Stimulated activated CD8-positive, alpha-beta memory T cell treated with anti-CD3 and anti-CD28 coated beads, Interleukin-7, amount 100 ng/mL, for 1 hour (primary cell): ENCODE results near the gene COL15A1.
"Not testable (repeated sequence)": the region's sequence is repeated elsewhere in the genome, so short reads cannot be mapped to it uniquely, and the experiment has no call there.

Experiments used
- DNase-seq, 2 donors: peaks; one replicate each; pipeline ENCODE4 v3.0.0-alpha.2; 2020; ENCODE audit warnings: low read depth in 2 of 2

Gene COL15A1

DNA sequence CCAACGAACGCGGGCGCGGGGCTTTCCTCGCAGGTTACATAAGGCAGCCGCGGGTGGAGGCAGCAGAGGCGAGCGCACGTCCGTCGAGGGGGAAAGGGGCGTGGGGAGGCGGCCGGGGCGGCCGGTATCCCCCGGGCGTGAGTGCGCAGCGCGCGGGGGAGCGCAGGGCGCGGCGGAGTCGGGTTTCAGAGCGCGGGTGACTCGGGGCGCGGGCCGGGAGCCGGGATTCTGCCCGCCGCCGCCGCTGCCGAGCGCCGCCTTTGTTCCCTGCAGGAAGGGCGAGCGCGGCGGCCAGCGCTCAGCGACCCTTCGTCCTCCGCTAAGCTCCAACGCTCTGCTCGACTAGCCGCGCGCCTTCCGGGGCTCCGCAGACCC is at the start of gene COL15A1:
Gene COL15A1, plus strand, starts transcription at position 226 of the 375 bp plus-strand sequence. CDS start 155 bp downstream, outside the sequence.
- no peak for DNase-seq

DNA sequence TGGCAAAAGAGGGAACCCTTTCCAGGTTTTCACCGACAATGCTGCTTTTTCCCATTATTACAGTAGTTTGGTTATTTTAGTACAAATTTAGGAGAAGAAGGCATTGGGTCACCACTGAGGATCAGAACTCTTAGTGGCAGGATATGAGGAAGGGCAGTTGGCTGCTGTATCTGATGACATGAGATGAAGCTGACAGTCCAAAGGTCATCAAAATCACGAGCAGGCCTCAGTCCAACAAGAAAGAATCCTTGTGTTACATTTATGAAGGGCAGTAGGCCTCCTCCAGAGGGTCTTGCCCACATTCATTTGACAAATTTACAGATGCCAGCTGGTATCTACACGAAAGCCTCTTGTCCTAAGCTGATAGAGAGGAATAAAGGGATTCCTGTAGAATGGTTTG is 49.5 kb upstream of the COL15A1 start:
- DNase-seq = no peak

DNA sequence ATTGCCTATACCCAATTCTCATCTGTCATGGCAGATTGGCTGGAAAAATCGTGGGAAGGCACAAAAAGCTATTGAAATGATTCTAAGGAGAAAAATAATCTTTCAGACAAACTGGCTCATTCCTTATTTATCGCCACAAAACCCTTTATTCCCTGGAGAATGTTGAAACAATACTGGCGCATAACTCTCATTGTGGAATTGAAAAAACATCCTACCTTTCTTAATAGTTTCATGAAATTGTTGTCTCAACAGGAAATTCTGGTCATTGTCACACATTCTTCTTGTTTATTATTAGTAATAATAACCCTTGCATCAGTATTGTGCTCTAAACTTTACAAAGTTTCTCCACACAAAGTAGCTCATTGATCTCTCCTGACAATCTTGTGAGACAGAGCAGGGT is 48.9 kb upstream of the COL15A1 start:
- no peak for DNase-seq

DNA sequence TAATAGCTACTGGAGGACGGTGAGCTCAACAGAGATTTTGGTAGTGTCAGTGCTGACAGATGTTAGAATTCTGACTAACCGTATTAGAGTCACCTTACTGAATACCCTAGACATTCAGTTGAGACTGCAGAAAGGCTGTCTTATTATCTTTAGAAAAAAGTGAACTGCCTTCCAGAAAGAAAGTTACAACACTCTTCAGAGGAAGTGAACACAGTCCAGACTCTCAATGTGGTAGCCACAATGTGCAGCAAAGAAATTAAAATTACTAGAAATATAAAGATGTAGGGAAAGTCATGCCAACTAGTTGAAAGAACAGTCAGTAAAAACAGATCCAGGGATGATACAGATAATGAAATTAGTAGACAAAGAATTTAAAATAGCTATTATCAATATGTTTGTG is 47.1 kb upstream of the COL15A1 start:
- DNase-seq = no peak

DNA sequence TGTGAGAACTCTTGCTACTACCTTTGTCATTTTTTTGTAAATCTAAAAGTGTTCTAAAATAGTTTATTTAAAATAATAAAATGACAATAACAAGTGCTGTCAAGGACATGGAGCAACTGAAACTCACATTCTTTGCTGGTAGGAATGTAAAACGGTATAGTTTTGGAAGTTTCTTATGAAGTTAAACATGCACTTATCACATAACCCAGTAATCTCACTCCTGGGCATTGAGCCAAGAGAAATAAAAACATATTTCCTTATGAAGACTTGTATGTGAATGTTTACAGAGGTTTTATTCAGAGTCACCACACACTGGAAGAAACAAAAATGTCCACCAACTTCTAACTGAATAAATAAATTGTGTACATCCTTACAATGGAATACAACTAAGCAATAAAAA is 46.0 kb upstream of the COL15A1 start:
- DNase-seq = no peak

DNA sequence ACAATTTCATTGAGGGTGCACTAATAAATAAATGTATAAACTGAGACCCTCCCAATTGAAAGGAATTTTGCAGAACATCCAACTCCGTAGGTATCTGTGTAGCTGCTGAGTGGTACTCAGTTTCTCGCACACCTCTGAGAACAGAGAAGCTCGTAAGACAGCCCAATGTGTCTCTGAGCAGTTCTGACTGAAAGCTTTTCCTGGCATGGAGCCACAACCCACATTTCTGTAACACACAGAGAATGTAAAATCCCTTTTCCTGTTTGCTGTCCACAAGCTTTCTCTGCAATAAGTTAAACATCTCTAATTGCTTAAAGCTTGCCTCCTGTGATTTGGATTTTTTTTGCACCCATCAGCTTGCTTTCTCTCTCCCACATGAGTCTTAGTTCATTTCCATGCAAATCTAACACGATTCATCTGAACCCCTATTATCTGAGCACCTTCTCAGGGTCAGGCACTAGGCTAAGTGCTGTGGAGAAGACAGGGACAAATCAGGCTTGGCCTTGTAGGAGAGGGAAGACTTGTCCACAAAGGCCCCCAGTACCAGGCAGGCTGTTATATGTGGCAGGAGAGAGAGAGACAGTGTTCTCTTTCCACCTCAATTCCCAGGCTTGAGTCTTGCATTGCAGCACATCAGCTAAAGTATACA is 44.2 kb upstream of the COL15A1 start:
- DNase-seq = no peak

DNA sequence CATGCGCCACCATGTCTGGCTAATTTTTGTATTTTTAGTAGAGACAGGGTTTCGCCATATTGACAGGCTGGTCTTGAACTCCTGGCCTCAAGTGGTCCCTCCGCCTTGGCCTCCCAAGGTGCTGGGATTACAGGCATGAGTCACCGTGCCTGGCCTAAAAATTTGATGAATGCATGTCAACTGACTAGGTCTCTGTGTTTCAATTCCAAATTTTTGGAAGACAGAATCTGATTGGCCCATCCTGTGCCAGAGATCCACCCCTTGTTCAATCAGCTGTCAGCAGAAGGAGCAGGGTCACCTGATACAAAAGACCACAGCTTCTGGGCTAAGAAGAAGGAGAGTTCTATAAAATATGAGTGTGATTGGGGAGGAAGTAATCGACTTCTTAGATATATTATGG is 43.5 kb upstream of the COL15A1 start:
- no peak for DNase-seq

DNA sequence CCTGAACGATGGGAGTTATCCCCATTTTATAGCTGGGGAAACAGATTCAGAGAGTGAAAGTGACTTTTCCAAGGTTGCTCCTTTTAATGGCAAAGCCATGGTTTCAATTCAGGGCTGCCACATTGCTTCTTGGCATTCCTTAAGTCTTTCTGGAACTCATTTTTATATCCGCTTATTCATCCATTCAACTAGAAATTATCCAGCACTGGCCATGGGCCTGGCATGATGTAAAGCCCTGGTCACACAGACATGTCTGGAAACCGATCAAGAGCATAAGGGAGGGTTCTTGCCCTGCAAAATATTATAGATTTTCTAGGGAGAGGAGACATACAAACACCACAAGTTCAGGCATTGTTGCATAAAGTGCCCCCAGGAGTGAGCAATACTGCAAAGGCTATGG is 43.0 kb upstream of the COL15A1 start:
- DNase-seq = no peak

DNA sequence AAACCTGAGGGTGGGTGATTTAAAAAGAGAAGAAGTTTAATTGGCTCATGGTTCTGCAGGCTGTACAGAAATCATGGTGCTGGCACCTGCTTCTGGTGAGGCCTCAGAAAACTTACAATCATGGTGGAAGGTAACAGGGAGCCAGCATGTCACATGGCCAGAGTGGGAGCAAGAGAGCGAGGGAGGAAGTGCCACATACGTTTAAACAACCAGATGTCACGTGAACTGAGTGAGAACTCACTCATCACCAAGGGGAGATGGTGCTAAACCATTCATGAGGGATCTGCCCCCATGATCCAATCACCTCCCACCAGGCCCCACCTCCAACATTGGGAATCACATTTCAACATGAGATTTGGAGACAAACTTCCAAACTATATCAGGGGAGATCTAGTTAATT is 41.9 kb upstream of the COL15A1 start:
- not testable (repeated sequence) for DNase-seq

DNA sequence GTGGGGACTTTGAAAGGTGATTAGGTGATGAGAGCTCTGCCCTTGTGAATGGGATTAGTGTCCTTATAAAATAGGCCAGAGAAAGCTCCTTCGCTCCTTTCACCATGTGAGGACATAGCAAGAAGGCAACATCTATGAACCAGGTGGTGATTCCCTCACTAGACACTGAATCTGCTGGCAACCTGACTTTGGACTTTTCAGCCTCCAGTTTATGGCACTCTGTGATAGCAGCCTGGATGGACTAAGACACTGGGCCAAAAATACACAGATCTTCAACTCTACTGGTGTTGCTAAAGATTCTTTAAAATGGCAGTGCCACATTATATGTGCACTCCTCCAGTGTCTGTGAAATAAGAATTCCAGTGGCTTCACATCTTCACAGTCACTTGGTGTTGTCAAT is 41.2 kb upstream of the COL15A1 start:
- no peak for DNase-seq

DNA sequence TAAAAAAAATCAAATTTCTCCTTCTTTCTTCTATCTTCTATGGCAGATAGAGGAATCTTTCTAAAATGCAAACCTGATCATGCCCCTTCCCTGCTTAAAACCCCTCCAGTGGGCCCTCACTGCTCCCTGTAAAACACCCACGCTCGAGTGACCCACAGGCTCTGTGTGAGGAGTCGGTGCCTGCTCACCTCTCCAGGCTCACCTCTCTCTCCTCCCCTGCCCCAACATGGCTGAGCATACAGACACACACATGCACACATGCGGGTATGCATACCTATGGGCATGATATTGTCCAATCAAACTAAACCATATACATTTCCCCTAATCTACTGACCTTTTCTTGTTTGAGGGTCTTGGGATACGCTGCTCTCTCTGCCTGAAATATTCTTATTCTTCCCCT is 40.8 kb upstream of the COL15A1 start:
- no peak for DNase-seq

DNA sequence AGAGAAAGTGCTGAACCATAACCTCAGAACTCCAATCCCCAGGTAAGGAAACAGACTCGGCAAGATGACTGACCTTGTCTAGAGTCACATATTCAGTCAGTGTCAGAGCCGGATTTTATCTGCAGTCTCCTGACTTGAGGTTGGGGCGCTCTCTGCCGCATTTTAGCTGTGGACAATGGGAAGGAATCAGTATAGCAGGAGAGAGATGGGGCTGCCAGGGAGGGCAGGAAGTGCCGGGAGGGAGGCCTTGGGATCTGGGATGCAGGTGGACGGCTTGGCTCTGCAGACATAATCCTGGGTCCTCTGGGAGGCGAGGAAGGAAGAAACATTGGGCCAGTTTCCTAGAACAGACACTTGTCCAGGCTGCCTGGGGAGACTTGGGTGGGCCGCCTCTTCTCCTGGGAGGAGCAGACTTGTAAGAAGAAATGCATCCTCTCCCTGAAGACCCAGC is 39.7 kb upstream of the COL15A1 start:
- DNase-seq = no peak

DNA sequence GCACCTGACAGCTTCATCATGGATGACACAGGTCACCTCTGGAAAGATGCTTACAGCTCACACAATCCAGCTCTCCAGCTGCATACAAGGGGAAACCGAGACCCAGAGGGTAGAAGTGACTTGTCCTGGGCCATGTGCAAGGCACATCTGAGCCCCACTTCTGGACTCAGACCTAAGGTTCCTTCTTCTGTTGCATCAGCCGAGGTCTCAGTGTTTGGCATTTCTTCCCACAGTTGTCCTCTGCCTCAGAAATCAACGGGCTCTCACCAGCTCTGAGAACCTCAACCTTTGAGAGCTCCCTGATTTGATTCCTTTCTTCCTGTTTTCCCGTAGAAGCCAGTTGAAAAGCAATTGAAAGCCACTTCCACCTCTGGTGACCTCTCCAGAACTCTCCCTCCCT is 38.7 kb upstream of the COL15A1 start:
- DNase-seq = no peak

DNA sequence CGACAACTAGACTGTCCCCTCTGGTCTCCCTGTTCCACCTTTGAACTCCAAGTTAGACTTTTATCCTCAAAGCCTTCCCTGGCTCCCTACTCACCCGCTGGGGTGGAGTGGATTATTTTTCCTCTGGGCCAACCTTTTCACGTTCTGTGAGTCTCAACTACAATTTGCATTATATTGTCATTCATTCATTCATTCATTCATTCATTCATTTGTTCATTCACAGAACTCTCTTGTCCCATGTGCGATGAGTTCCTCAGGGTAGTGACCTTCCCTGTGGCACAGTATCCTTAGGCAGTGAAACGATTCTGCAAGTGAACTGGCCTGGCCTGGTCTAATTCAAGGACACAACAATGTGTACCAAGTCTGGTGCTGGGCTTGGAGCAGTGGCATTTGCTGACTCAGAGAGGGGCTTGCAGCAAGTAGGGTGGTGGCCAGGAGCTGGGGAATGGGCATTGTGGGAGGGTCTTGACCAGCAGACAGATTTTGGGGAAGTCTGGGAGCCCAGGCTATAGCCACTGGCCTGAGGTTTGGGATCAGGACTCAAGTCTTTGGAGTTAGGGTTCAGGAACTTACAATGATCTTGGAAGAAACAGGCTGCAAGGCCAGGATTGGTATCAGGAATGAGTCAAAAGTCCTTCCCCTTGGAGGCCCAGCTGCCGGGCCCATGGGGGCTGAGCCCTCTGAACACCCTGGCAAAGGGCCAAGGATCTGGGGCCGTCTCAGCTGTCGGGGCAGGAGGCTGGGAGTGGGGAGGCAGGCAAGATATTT is 37.2 kb upstream of the COL15A1 start:
- no peak for DNase-seq

DNA sequence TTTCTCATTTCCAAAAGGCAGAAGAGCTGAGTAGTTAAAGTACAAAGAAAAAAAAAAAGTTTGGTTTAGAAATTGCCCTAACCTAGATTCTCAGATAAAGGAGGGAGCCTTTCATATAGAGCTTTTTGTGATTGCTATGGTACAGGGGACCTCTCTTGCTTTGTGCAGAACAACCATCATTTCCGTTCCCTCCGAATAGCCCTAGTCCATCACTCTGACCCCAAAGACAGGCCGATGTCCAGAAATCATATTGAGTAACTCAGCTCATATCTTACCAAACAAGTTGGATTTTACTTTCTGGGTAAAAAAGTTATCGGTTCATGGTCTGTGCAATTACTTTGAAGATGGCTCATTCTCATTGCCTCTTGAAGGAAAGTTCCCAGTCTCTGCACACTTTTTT is 36.7 kb upstream of the COL15A1 start:
- DNase-seq = no peak

DNA sequence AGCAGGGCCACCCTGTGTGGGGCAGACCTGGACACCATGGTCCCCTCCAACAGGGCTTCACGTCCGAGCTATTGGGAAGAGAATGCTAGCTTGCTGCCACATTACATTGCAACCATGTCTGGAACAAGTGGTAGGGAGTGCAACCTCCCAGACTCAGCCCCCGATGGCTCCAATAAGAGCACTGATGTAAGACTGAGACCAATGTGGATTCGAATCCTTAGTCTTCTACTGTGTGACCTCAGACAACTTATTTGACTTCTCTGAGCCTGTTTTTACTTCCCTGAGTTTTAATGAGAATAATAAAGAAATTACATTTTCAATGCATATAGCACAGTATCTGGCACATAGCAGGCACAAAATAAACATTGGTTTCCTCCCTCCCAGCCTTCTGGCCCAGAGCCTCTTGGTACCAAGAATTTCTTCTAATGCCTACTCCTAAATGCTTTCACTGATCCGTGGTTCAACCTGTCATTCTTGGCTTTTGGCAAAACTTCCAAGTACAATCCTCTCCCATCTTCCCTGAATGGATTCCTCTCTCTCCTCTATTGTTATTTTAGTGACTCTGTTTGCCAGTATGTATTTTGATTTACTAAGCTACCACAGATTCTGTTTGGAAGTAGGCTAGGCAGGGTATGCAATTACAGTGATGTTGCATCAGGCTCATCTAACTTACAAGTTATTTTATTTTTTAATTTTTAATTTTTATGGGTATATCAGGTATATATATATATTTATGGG is 34.6 kb upstream of the COL15A1 start:
- DNase-seq = no peak

DNA sequence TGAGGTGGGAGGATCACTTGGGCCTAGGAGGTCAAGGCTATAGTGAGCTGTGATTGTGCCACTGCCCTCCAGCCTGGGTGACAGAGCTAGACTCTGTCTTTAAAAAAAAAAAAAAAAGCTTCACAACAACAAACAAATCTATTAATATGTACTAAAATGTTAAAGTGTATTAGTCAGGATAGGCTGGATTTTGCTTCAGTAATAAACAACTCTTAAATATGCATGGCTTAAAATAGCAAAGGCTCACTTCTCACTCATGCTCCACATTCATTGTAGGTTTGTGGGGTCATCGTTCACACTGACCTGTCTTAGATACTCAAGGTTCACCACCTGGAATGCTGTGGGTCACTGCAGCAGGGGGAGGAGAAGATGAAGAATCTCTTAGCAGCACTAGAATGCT is 33.8 kb upstream of the COL15A1 start:
- no peak for DNase-seq

DNA sequence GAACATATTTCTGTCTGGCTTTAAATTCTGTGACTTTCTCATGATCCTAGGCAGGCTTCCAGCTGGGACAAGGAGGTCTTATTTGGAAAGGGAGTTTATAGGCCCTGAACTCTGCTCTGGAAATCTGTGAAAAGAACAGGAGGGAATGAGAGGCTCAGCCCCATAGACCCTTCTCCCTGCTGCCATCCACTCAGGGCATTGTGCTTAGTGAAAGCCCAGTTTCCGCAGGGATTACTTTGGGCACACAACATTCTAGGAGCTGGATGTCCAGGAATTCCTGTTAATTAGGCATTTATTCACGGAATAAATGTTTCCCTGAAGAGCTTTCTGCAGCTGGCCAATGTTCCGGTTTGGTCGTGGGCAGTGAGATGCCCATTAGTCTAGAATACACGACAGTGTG is 32.7 kb upstream of the COL15A1 start:
- DNase-seq = no peak

DNA sequence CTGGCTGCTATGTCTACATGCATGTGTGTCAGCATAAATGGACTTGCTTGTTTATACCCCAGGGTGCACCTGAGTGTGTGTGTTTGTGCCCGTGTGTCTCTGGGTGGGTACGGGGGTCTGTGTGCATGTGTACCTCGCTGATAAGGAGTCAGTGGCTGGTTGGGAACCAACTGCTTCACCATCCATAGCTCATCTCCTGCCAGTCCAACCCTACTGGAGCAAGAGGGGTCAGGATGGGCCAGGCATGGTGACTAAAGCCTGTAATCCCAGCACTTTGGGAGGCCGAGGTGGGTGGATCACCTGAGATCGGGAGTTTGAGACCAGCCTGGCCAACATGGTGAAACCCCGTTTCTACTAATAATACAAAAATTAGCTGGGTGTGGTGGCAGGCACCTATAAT is 32.0 kb upstream of the COL15A1 start:
- not testable (repeated sequence) for DNase-seq

DNA sequence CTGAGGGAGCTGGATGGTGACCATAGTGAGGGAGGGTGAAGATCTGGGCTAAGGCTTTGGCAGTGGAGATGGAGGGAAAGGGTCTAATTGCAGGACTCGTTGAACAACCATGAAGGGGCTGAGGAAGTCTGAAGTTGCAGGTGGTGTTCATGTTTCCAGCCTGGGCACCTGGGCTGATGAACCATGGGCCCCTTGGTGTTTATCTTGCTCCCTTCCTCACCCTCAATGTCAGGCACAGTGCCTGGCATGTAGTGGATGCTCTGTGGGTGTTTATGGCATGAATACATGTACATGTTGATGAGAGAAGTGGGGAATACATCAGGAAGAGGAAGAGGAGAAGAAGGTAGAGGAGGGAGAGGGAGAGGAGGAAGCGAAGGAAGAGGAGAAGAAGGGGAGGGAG is 31.3 kb upstream of the COL15A1 start:
- DNase-seq = no peak

DNA sequence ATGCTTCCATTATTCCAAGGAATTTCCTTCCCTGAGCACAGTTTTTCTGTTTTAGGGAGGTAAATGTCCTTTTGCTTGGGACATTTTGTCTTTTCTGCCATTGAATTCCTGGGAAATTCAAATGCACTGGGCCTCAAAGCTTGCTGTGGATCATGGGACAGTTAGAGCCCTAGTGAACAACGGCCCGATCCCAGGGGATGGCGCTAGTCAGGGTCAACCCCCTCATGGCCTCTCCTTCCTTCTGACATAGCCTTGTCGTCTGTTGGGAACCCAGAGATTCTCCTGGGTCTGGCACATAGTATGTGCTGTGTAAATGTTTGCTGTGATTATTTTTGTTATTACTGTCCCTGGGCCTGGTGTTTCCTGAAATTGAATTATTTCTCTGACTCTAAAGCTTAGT is 30.7 kb upstream of the COL15A1 start:
- DNase-seq = no peak

DNA sequence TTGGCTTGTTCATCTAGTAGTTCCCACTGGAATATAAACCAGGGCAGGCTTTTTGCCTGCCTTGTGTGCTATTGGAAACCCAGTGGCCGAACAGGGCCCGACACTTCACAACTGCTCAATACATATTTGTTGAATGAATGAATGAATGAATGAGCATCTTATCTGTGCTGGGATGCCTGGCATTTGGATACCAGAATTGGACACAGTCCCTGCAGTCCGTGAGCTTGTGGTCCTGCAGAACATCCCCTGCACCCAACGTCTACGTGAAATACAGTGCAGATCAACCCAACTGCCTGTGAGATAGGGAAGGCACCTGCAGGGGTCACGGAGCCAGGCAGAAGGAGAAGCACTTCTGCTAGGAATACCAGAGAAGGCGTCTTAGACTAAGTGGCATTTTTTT is 30.0 kb upstream of the COL15A1 start:
- no peak for DNase-seq

DNA sequence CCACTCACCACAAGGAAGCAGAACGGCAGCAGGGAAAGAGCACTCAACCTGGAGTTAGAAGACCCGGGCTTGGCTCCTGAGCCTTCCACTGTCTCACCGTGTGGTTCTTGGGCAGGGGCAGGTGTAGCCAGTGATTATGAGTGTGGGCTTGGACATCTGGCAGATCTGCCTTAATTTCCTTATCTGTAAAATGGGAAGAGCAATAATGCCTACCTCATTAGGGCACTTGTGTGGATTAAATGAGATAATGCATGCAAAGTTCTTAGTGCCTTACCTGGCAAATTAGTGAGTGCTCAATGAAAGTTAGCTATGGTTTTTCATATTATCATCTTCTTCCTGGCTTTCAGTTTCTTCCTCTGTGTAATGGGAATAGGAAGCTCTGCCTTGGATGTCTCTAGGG is 28.1 kb upstream of the COL15A1 start:
- DNase-seq = no peak
